Heart right ventricle (tissue), 16 donors: ENCODE results near the gene AP1S2. TPM values are rescaled to one million over a fixed set of nuclear protein-coding genes. Genes with fewer than 3 reads are reported as not detected.

Experiments used
- ATAC-seq, 8 donors: fragments of 200-7000 bp; cut with Tn5 transposase; one replicate each; pipeline ENCODE4 v1.9.1; 2020; ENCODE audit warnings: mild to moderate bottlenecking in 8 of 8, moderate library complexity in 8 of 8, moderate number of reproducible peaks in 1 of 8
- DNase-seq, 2 donors: peaks; one replicate each; pipeline ENCODE4 v3.0.0-alpha.2; 2020
- H3K27ac ChIP-seq, 10 donors: fragments of 200-600 bp; sonication (generic) in 2 of 10; one replicate each; pipeline versions ENCODE4 v1.5.0 to v1.8.0; 2020 to 2022; ENCODE audit warnings: mild to moderate bottlenecking in 3 of 10
- H3K27me3 ChIP-seq, 7 donors: fragments of 200-600 bp; one replicate each; pipeline ENCODE4 v1.8.0; 2021 to 2022; ENCODE audit warnings: mild to moderate bottlenecking in 2 of 7
- H3K36me3 ChIP-seq, 9 donors: fragments of 200-600 bp; sonication (generic) in 1 of 9; one replicate each; pipeline versions ENCODE4 v1.5.0 to v1.8.0; 2020 to 2022; ENCODE audit warnings: mild to moderate bottlenecking in 2 of 9
- H3K4me1 ChIP-seq, 9 donors: fragments of 200-600 bp; sonication (generic) in 1 of 9; one replicate each; pipeline versions ENCODE4 v1.5.0 to v1.8.0; 2020 to 2022; ENCODE audit warnings: mild to moderate bottlenecking in 4 of 9
- H3K4me3 ChIP-seq, 10 donors: fragments of 200-600 bp; sonication (generic) in 2 of 10; one replicate each; pipeline versions ENCODE4 v1.5.0 to v1.8.0; 2020 to 2022; ENCODE audit warnings: mild to moderate bottlenecking in 7 of 10, moderate library complexity in 2 of 10
- H3K9me3 ChIP-seq, 11 donors: fragments of 200-600 bp in 10 of 11; sonication (generic) in 2 of 11; one replicate each; pipeline versions ENCODE4 v1.5.0 to v1.8.0; 2013 to 2022; ENCODE audit warnings: mild to moderate bottlenecking in 2 of 11, control low read depth in 1 of 11, moderate library complexity in 1 of 11
- WGBS, 2 donors: extraction: QIAGEN DNeasy Blood & Tissue Kit; methylation state at CpG; one replicate each; pipeline ENCODE4 v1.1.7; 2013; ENCODE audit warnings: inconsistent platforms in 1 of 2; 5-methylcytosine and 5-hydroxymethylcytosine counted together
- intact Hi-C, 10 donors: fragments of 100-400 bp; cut with DNase I; formaldehyde crosslinking; loops; one replicate each; pipeline versions ENCODE4 v1.11.1 to v1.14.2; 2022
- polyA plus RNA-seq, 2 donors: library from polyadenylated mRNA; stranded (reverse); fragments of 200-250 nt; gene quantifications; one replicate each; pipeline ENCODE4 v1.2.3, GENCODE V29; 2013
- total RNA-seq, 10 donors: library from RNA; stranded (reverse); fragmentation: NEBNext Ultra II Directional in 3 of 10; extraction: Animal tissue kit (Norgen Biotek cat#: 25700) in 3 of 10; gene quantifications; one replicate each; pipeline versions ENCODE4 v1.2.1 to v1.2.4, GENCODE V29; 2021 to 2023
- TF ChIP-seq, protein P1 (sequence below), 9 donors: fragments of 200-600 bp; sonication (generic) in 2 of 9; IDR thresholded peaks; one replicate each; pipeline versions ENCODE4 v1.5.0 to v1.8.0; 2021 to 2022; ENCODE audit warnings: antibody characterized with exemption in 9 of 9, mild to moderate bottlenecking in 5 of 9, moderate library complexity in 1 of 9
- donor health status: Arrhythmogenic right ventricular cardiomyopathy.
- donor health status: ischemic (EF 13 %, LVEDD 7.1; RV severe dilation, severe dysfunction).
- donor health status: healthy with polysubstance abuse.
- donor health status: DM: no; HTN: yes; CAD: no.
- donor health status: DM: no; HTN: no; CAD: no.
- donor health status: ischemic (EF 25% LVEDD 6.9; RV normal size, moderate dysfunction).
- donor health status: ischemic (EF 25% LVEDD 5.7; RV mildly dilated, moderate dysfunction).
- donor health status: healthy.
- donor health status: DM: yes; HTN: yes; CAD: no.
- donor health status: Ischemic cardiomyopathy.
- donor health status: ischemic (EF 35%, LVEDD 5.7; RV mildly dilated, moderate dysfunction).
- donor health status: nonischemic (EF 11% LVEDD 7.7; RV severe dilation, severe dysfunction).
- donor health status: DM: yes; HTN: yes; CAD: no.
- donor health status: PGD.
- donor health status: ischemic (EF 29% LVEDD 5.4; RV normal size, mild dysfunction).
- donor health status: nonischemic (EF 23%, LVEDD 6.1; RV moderate dilation, normal function).

AP1S2 gene
- total and polyA plus RNA-seq, 12 donors, result 47.4 to 191 (median 124) TPM

- Histone ChIP-seq H3K27me3 (peaks cover 0 to 81% (median 0%) of the 10 kb centered on the region in 7 donors), H3K4me3 (no peak overlapping the region), H3K9me3 (no peaks in the 10 kb centered on the region), H3K36me3 (no peaks in the 10 kb centered on the region), H3K4me1 (peaks cover 0 to 6% (median 0%) of the 10 kb centered on the region in 9 donors), H3K27ac (peak overlapping the region in 6 of 10 donors; percentile 13 to 65 (median 42))
- TF ChIP-seq, protein P1, sequence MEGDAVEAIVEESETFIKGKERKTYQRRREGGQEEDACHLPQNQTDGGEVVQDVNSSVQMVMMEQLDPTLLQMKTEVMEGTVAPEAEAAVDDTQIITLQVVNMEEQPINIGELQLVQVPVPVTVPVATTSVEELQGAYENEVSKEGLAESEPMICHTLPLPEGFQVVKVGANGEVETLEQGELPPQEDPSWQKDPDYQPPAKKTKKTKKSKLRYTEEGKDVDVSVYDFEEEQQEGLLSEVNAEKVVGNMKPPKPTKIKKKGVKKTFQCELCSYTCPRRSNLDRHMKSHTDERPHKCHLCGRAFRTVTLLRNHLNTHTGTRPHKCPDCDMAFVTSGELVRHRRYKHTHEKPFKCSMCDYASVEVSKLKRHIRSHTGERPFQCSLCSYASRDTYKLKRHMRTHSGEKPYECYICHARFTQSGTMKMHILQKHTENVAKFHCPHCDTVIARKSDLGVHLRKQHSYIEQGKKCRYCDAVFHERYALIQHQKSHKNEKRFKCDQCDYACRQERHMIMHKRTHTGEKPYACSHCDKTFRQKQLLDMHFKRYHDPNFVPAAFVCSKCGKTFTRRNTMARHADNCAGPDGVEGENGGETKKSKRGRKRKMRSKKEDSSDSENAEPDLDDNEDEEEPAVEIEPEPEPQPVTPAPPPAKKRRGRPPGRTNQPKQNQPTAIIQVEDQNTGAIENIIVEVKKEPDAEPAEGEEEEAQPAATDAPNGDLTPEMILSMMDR (IDR thresholded peaks at IDR 0.05), result no peak
- 42 to 44% methylated on average over 3 of the region's 3 CpGs for WGBS, 2 donors
- ATAC-seq, result peak in 7 of 8 donors; percentile 34 to 74 (median 55)
- DNase-seq, result no peak
- intact Hi-C loops, result no loop called here
These were observed 9.4 kb upstream of the AP1S2 start for GRCh38 chrX:15864023-15864422.

- Histone ChIP-seq H3K4me1 (peaks cover 0 to 16% (median 7%) of the 10 kb centered on the region in 9 donors), H3K36me3 (no peaks in the 10 kb centered on the region), H3K4me3 (no peak overlapping the region), H3K27ac (no peak overlapping the region), H3K9me3 (no peaks in the 10 kb centered on the region), H3K27me3 (peaks cover 0 to 83% (median 0%) of the 10 kb centered on the region in 7 donors)
- intact Hi-C loops, result no loop called here
- ATAC-seq, result no peak
- DNase-seq, result no peak
- TF ChIP-seq, protein P1 (IDR thresholded peaks at IDR 0.05), result no peak
- 89 to 93% methylated on average over 3 of the region's 3 CpGs for WGBS, 2 donors
These were observed 6.3 kb upstream of the AP1S2 start for GRCh38 chrX:15860921-15861320.

- Histone ChIP-seq H3K9me3 (no peaks in the 10 kb centered on the region), H3K4me1 (peaks cover 0 to 28% (median 10%) of the 10 kb centered on the region in 9 donors), H3K36me3 (no peaks in the 10 kb centered on the region), H3K27ac (no peak overlapping the region), H3K27me3 (peaks cover 0 to 68% (median 0%) of the 10 kb centered on the region in 7 donors), H3K4me3 (no peak overlapping the region)
- TF ChIP-seq, protein P1 (IDR thresholded peaks at IDR 0.05), result no peak
- no peak for ATAC-seq
- intact Hi-C loops, result no loop called here
- DNase-seq, result no peak
- 65 to 78% methylated on average over 1 of the region's 1 CpG for WGBS, 2 donors
These were observed 3.4 kb upstream of the AP1S2 start for GRCh38 chrX:15858051-15858450.

- Histone ChIP-seq H3K36me3 (no peaks in the 10 kb centered on the region), H3K27ac (peak overlapping the region in 7 of 10 donors; percentile 87 to 95 (median 92)), H3K4me3 (peak overlapping the region in 1 of 10 donors; percentile 73), H3K27me3 (peaks cover 0 to 68% (median 0%) of the 10 kb centered on the region in 7 donors), H3K9me3 (no peaks in the 10 kb centered on the region), H3K4me1 (peaks cover 0 to 34% (median 10%) of the 10 kb centered on the region in 9 donors)
- WGBS, 2 donors, result 0 to 13% methylated on average over 1 of the region's 1 CpG
- no peak for ATAC-seq
- no peak for DNase-seq
- TF ChIP-seq, protein P1 (IDR thresholded peaks at IDR 0.05), result no peak
- intact Hi-C loops, result no loop called here
These were observed 2.0 kb upstream of the AP1S2 start for GRCh38 chrX:15856636-15857035.
